Prostate gland (tissue), 2 donors: ENCODE results near the gene NDOR1.

Experiments used
- POLR2AphosphoS5 ChIP-seq: sonication (generic); formaldehyde crosslinking; IDR thresholded peaks from one replicate; pipeline ENCODE4 v1.6.1; 2017; ENCODE audit warnings: antibody characterized with exemption
- TF ChIP-seq, protein P1 (sequence below), 4 experiments: fragments of 200-600 bp in 2 of 4; fragments of 450-650 bp in 2 of 4; sonication (generic) in 2 of 4; IDR thresholded peaks; 1 replicate in 3 of 4; 2 replicates in 1 of 4; pipeline ENCODE4 v1.5.1; 2016 to 2019; ENCODE audit warnings: antibody characterized with exemption in 4 of 4, mild to moderate bottlenecking in 2 of 4, moderate library complexity in 2 of 4

GRCh38 chr9:137247916-137248175 lies 42.3 kb downstream of the NDOR1 start:
- TF ChIP-seq, protein P1, sequence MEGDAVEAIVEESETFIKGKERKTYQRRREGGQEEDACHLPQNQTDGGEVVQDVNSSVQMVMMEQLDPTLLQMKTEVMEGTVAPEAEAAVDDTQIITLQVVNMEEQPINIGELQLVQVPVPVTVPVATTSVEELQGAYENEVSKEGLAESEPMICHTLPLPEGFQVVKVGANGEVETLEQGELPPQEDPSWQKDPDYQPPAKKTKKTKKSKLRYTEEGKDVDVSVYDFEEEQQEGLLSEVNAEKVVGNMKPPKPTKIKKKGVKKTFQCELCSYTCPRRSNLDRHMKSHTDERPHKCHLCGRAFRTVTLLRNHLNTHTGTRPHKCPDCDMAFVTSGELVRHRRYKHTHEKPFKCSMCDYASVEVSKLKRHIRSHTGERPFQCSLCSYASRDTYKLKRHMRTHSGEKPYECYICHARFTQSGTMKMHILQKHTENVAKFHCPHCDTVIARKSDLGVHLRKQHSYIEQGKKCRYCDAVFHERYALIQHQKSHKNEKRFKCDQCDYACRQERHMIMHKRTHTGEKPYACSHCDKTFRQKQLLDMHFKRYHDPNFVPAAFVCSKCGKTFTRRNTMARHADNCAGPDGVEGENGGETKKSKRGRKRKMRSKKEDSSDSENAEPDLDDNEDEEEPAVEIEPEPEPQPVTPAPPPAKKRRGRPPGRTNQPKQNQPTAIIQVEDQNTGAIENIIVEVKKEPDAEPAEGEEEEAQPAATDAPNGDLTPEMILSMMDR (IDR thresholded peaks at IDR 0.05): no peak
- no peak for TF ChIP-seq POLR2AphosphoS5
